Skeletal muscle satellite cell (primary cell): ENCODE results near the gene PLEKHB2. TPM values are rescaled to one million over a fixed set of nuclear protein-coding genes. Genes with fewer than 3 reads are reported as not detected.
"Not testable (repeated sequence)": the region's sequence is repeated elsewhere in the genome, so short reads cannot be mapped to it uniquely, and the experiment has no call there.

Source experiments
- H3K27me3 ChIP-seq: 2 replicates; pipeline ENCODE4 v1.7.0; 2013; ENCODE audit warnings: low read length; ENCODE audit not compliant: control insufficient read depth, insufficient read depth
- H3K36me3 ChIP-seq: 2 replicates; pipeline ENCODE4 v1.7.0; 2013; ENCODE audit warnings: mild to moderate bottlenecking, control low read depth, low read length; ENCODE audit not compliant: insufficient read depth
- H3K4me1 ChIP-seq: 2 replicates; pipeline ENCODE4 v1.7.0; 2013; ENCODE audit warnings: low read length; ENCODE audit not compliant: control insufficient read depth, insufficient read depth
- H3K4me2 ChIP-seq: 2 replicates; pipeline ENCODE4 v1.7.0; 2013; ENCODE audit warnings: mild to moderate bottlenecking, low read length
- H3K4me3 ChIP-seq: 2 replicates; pipeline ENCODE4 v1.7.0; 2013; ENCODE audit warnings: low read length
- H3K9ac ChIP-seq: 2 replicates; pipeline ENCODE4 v1.7.0; 2013; ENCODE audit warnings: mild to moderate bottlenecking, low read depth, low read length, moderate library complexity
- H3K9me3 ChIP-seq: replicated peaks from 2 replicates; pipeline ENCODE4 v1.7.0; 2013; ENCODE audit warnings: mild to moderate bottlenecking, control low read depth, low read length
- small RNA-seq: library from RNA; depleted of rRNA; stranded (forward); fragments of <200 nt; gene quantifications from one replicate; pipeline ENCODE3, GENCODE V24; 2012

PLEKHB2 gene

DNA sequence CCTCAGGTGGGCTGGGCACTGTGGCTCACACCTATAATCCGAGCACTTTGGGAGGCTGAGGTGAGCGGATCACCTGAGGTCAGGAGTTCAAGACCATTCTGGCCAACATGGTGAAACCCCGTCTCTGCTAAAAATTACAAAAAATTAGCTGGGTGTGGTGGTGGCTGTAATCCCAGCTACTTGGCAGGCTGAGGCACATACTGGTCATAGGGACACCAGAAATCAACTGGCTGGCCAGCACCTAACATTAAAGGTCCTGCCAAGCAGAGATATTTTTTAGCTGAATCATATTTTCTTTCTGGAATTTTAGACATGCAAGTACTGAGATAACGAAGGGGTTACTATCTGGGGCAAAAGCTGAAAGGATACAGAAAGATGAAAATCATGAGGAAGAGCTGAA is 76.3 kb downstream of the PLEKHB2 start:
- not testable (repeated sequence) for H3K4me2 ChIP-seq, H3K4me3 ChIP-seq, H3K4me1 ChIP-seq, H3K9ac ChIP-seq, H3K9me3 ChIP-seq, H3K36me3 ChIP-seq
- H3K27me3 ChIP-seq, result peaks cover 19% of the 10 kb centered on the region

DNA sequence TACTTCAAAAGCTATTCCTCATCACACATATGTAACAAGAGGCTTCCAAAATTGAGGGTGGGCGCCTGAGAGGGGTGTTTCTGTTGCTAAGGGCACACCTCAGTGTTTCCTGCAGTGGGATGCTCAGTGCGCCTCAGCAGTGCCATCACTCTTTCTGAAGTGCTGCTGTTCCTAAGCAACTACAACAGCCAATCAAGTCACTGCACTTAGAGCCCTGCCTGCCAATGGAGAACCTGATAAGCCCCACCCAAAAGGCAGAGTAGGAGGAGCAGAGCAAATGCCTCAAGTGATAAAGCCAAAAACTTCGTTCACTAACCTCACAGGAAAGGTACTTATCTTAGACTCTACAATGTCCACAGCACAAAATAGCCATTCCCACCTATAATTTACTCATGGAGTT is 88.3 kb downstream of the PLEKHB2 start:
- not testable (repeated sequence) for H3K9me3 ChIP-seq, H3K4me3 ChIP-seq, H3K9ac ChIP-seq, H3K36me3 ChIP-seq, H3K4me2 ChIP-seq, H3K27me3 ChIP-seq, H3K4me1 ChIP-seq

DNA sequence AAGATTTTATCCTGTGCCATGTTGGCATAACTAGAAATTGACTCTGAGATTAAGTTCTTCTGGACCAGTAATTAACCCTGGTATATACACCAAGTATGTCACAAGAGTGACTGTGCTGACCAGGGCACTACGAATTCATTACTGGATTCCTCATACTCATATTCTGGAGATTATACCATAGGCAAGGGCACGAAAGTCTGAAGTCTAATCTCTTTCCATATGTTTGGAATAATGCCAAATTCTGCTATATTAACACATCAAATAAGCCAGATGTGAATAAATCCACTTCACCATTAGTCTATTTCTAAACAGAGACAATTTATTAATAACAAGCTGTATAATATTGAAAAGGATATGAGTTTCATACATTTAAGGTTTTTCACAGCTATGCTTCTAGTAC is 91.0 kb downstream of the PLEKHB2 start:
- H3K4me3 ChIP-seq, H3K36me3 ChIP-seq, H3K4me1 ChIP-seq, H3K9me3 ChIP-seq, H3K4me2 ChIP-seq, H3K27me3 ChIP-seq, H3K9ac ChIP-seq: not testable (repeated sequence)

Small RNA genes within 50 kb of the gene (small RNA-seq; reads per million reads assigned to genes)
- not detected for gene AC009477.1
